ENCODE measurements around the gene ADARB1.

DNA sequence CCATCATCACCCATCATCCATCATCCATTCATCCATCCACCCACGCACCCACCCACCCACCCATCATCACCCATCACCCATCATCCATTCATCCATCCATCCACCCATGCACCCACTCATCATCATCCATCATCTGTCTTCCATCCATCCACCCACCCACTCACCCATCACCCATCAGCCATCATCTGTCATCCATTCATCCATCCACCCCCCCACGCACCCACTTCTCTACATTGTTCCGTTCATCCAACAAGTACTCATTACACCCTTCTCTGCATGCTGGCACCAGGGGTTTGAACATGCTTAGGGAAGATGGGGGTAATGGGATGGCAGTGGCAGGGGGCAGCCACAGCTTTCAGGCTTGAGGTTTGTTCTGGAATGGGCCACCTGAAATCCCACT is 82.1 kb downstream of the ADARB1 start:
- TF ChIP-seq, protein P1, sequence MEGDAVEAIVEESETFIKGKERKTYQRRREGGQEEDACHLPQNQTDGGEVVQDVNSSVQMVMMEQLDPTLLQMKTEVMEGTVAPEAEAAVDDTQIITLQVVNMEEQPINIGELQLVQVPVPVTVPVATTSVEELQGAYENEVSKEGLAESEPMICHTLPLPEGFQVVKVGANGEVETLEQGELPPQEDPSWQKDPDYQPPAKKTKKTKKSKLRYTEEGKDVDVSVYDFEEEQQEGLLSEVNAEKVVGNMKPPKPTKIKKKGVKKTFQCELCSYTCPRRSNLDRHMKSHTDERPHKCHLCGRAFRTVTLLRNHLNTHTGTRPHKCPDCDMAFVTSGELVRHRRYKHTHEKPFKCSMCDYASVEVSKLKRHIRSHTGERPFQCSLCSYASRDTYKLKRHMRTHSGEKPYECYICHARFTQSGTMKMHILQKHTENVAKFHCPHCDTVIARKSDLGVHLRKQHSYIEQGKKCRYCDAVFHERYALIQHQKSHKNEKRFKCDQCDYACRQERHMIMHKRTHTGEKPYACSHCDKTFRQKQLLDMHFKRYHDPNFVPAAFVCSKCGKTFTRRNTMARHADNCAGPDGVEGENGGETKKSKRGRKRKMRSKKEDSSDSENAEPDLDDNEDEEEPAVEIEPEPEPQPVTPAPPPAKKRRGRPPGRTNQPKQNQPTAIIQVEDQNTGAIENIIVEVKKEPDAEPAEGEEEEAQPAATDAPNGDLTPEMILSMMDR (IDR thresholded peaks at IDR 0.05; ENCODE audit: insufficient read depth, low read depth, low read length): no peak
- no peak for TF ChIP-seq EZH2 (IDR thresholded peaks at IDR 0.05; ENCODE audit: insufficient read depth, low read length)

Data from astrocyte (in vitro differentiated cells and primary cell).